GM18505 (cell line): ENCODE results near the gene CEP192.

Experiments
- ATAC-seq: cut with Tn5 transposase; IDR thresholded peaks from one replicate; pipeline ENCODE4 v1.9.1; 2021; ENCODE audit not compliant: unreplicated experiment
- POLR2A ChIP-seq: IDR thresholded peaks from 4 replicates; pipeline ENCODE4 v1.6.1; 2011; ENCODE audit warnings: borderline replicate concordance; ENCODE audit not compliant: insufficient read depth, insufficient read length; ENCODE audit errors: extremely low read depth

Gene CEP192, protein sequence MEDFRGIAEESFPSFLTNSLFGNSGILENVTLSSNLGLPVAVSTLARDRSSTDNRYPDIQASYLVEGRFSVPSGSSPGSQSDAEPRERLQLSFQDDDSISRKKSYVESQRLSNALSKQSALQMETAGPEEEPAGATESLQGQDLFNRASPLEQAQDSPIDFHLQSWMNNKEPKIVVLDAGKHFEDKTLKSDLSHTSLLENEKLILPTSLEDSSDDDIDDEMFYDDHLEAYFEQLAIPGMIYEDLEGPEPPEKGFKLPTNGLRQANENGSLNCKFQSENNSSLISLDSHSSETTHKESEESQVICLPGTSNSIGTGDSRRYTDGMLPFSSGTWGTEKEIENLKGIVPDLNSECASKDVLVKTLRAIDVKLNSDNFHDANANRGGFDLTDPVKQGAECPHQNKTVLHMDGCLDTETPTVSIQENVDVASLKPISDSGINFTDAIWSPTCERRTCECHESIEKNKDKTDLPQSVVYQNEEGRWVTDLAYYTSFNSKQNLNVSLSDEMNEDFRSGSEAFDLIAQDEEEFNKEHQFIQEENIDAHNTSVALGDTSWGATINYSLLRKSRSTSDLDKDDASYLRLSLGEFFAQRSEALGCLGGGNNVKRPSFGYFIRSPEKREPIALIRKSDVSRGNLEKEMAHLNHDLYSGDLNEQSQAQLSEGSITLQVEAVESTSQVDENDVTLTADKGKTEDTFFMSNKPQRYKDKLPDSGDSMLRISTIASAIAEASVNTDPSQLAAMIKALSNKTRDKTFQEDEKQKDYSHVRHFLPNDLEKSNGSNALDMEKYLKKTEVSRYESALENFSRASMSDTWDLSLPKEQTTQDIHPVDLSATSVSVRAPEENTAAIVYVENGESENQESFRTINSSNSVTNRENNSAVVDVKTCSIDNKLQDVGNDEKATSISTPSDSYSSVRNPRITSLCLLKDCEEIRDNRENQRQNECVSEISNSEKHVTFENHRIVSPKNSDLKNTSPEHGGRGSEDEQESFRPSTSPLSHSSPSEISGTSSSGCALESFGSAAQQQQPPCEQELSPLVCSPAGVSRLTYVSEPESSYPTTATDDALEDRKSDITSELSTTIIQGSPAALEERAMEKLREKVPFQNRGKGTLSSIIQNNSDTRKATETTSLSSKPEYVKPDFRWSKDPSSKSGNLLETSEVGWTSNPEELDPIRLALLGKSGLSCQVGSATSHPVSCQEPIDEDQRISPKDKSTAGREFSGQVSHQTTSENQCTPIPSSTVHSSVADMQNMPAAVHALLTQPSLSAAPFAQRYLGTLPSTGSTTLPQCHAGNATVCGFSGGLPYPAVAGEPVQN (N-terminal part only)

DNA sequence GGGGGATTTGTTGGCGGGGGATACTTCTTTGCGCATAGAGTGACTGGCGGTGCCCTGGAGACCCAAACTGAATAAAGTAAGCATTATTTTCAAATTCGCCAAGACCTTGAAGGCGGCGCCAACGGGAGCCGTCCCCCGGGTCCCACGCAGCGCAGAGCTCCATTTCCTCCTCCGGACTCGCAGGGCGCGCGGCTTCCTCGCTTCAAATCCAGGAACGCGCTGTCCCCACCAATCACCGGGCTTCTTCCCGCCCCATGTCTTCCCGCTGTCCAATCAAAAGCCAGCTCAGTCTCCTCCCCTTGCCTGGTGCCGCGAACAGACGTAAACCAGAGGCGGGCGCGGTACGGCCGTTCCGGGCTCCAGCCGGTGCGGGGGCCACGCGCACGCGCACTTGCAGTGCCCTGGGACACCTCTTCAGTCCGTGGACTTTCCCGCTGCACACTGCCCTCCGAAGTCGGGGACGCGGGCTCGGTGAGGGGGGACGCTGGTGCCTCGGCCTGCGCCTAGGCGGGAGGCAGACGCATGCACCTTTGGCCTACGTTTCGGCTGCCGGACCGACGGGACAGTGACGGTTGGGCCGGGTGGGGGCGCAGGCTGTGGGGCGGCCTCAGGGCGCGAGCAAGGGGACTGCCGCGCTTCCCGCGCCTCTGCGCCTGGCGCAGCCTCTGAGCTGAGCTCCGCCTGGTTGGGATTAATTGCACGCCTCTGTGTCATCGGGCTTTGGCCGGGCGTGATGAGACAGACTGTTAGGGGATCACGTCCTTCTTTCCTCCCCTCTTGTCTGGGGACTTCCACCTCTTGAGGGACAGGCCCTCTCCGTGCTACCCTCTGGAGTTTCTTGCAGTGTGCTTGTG, at the start of gene CEP192:
TSS of gene CEP192 (plus strand) at position 396 of the 854 bp plus-strand sequence. CDS start 8,063 bp downstream, outside the sequence.
- ATAC-seq: peak; percentile 85
- peak; percentile 94 for TF ChIP-seq POLR2A

DNA sequence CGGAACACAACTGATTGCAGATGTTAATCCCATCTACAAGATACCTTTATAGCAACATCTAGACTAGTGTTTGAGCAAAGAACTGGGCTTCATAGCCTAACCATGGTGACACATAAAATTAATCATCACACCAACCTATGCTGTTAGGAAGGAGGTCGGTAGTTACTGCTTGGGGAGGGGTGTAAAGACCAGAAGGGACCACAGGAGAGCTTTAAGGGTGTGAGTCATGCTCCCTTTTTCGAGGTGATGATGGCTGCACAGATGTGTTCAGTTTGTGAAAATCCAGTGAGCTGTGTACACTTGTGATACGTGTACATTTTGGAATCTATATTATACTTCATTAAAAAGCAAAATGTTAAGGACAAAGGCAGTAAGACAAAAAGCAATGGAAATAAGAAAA, 47.9 kb upstream of the CEP192 start:
- TF ChIP-seq POLR2A: no peak
- ATAC-seq: no peak

DNA sequence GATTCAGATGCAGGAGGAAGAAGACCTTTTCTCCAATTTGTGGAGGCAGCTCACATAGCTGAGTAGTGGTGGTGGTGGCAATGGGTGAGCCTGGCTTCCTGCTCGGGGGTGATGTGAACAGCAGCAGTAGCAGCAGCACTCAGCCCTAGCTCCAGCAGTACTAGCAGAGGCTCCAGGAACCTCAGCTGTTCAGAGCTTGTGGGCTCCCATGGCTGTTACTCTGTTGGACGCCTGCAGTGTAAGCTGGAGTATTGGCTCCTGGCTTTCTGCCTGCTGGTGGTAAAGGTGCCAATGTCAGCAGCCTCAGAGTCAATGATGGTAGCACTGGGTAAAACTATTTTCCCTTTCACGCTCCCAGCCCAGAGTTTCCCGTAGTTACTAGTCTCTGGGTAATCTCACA, 46.5 kb upstream of the CEP192 start:
- no peak for ATAC-seq
- no peak for TF ChIP-seq POLR2A

DNA sequence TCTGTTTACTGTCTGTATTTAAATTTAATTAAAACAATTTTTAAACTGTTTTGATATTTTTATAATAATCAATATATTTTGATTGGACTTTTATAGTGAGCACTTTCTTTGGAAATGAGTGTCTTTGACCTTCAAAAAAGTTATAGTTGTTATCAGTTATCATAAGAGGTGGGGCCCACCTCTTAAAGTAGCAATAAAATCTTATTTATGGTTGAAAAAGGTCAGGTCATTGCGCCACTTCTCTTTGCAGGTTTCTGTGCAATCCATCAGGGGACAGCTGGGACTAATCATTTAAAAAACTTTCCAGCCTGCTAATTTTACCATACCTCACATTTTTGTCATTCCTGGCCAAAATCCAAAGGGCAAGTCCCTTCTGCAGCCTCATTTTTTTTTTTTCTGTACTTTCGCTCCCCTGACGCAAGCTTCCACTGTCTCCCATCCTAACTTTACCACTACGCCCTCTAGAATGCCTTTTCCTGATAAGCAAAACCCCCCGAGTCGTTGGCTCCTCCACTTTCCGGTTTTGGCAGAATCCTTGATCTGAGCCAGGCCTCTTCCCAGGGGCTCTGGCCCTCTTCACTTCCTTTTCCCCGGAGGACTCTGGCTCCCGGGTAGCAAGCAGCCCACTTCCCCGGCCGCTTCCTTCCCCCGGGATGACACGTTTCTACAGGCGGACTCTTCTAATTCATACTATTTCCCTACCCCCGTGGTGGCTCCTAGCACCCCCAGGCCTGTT, 44.4 kb upstream of the CEP192 start:
- no peak for TF ChIP-seq POLR2A
- no peak for ATAC-seq

DNA sequence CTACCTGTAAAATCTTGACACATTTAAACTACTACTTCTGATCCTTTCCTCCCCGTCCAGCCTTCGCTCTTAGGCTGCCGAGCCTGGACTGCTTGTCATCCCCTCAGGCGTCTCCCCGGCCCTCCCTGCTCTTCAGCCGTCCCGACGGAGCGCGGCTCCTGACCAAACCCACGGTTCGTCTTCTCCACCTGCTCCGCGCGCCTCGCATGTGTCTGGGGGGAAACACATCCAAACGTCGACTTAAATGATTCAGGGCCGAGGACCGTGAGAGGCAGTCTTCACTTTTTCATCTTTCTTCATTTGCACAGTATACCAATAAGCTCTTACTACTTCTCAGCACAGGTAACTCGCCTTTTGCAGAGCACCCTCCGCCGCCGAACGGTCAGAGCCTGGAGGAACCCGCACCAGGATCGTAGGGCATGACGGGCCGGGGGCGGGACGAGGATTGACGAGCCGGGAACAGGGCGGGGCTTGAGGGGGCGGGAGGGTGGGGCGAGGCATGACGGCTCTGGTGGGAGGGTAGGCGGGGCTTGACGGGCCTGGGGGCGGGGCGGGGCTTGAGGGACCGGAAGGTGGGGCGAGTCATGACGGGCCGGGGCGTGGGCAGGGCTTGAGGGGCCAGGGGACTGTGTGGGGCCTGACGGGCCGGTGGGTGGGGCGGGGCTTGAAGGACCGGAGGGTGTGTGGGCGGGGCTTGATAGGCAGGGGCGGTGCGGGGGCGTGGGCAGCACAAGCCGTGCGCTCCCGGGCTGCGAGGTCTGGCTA, 43.7 kb upstream of the CEP192 start, which contains the start of gene SEH1L:
TSS of gene SEH1L (plus strand) at position 727 of the 765 bp plus-strand sequence. CDS start 111 bp downstream, outside the sequence.
- no peak for TF ChIP-seq POLR2A
- ATAC-seq: peak; percentile 79

DNA sequence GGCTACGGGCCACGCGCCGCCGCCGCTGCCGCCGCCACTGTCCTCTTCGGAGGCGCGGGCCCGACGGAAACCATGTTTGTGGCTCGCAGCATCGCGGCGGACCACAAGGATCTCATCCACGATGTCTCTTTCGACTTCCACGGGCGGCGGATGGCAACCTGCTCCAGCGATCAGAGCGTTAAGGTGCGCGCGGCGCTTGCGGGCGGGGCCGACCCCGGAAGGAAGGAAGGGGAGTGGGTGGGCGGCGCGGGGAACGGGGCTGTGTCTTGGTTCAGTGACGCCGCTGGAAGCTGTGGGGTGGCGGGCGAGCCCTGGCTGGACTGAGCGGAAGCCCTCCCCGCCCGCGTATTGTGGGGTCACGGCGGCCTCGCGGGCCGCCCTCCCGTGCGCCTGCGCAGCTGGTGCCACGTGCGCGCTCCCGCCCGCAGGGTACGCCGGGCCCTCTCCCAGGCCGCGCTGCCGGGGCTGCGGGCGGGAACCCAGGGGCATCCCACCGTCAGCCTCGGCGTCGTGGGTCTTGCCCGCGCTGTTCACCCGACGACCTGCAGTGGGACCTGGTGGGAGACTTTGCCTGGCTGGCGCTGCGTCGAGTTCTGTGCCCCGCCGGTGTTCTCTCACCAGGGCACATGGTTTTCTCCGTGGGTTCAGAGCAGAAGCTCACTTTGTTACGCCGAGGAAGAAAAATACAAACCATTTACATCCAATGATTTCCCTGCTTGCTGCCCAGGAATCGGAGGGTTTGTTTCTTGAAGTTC, 42.9 kb upstream of the CEP192 start:
- TF ChIP-seq POLR2A: peak; percentile 87
- peak; percentile 65 for ATAC-seq

DNA sequence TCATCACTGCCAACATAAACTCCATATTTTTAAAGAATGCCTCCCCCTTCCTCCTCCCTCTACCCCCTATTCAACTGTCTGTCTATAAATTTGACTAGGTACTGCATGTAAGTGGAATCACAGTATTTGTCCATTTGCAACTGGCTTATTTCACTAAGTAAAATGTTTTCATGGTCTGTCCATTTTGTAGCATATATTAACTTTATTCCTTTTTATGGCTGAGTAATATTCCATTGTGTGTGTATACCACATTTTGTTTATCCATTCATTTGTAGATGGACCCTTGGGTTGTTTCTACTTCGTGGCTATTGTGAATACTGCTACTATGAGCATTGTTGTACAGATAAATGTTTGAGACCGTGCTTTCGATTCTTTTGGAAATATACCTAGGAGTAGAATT, 32.7 kb upstream of the CEP192 start:
- no peak for TF ChIP-seq POLR2A
- no peak for ATAC-seq

DNA sequence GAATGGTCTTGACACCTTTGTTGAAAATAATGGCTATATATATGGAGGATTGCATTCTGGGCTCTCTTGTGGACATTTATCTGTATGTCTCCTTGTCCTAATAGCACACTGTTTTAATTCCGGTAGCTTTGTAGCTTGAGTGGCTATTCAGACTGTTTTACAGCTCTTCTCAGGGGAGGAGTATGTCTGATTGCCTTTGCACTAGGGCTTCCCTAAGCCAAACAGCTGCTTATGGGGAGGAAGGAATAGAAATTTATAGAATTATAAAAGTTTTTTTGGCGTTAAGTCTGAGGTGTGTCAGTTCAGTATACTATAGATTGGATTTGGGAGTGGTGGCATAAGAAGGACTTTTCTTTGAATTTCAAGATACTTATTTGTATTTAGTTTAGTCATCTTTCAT, 30.8 kb upstream of the CEP192 start:
- ATAC-seq: no peak
- no peak for TF ChIP-seq POLR2A

DNA sequence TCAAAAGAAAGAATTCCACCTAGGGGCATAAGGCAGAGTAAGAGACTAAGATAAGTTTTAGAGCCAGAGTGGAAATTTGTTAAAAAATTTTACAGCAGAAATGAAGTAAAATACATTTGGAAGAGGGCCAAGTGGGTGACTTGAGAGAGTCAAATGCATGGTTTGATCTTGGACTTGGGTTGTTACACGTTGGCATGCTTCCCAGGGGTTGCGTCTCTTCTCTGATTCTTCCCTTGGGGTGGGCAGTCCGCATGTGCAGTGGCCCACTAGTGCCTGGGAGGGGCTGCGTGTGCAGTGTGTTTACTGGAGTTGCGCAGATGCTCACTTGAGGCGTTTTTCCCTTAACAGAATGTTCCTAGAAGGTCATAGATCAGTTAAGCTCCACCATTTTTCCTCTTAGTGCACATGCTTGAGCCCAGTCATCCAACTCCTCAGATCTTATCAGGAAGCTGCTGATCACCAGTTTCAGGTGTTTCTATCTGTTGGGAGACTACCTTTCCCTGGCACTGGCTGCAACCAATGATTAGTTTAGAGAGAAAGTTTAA, 30.2 kb upstream of the CEP192 start:
- TF ChIP-seq POLR2A: no peak
- no peak for ATAC-seq

DNA sequence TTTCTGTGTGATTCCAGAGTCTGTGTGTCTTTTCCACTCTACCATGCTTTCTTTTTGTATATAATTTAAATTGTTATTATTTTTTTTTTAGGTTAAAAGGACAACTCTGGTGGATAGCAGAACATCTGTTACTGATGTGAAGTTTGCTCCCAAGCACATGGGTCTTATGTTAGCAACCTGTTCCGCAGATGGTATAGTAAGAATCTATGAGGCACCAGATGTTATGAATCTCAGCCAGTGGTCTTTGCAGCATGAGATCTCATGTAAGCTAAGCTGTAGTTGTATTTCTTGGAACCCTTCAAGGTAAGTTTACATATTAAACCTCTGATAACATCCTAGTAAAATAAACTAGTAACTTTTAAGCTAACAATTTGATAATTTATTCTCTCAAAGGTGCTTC, 28.1 kb upstream of the CEP192 start:
- ATAC-seq: no peak
- TF ChIP-seq POLR2A: no peak
